Body of pancreas (tissue), 4 donors: Measurements from ENCODE around the gene PRR16.

ENCODE experiments used
- CTCF ChIP-seq, 7 experiments: fragments of 450-650 bp in 4 of 7; fragments of 200-600 bp in 3 of 7; sonication (generic) in 3 of 7; IDR thresholded peaks; one replicate each; pipeline ENCODE4 v1.5.1; 2016 to 2019; ENCODE audit warnings: antibody characterized with exemption in 7 of 7
- POLR2A ChIP-seq, 3 donors: fragments of 450-650 bp; IDR thresholded peaks; one replicate each; pipeline ENCODE4 v1.6.1; 2016; ENCODE audit warnings: antibody characterized with exemption in 3 of 3, mild to moderate bottlenecking in 2 of 3

GRCh38 chr5:120451445-120451844, 12.7 kb upstream of the PRR16 start:
- TF ChIP-seq CTCF (IDR thresholded peaks at IDR 0.05) (no peak), POLR2A (IDR thresholded peaks at IDR 0.05) (no peak)
